Stomach (tissue), 4 donors: ENCODE results near the gene LIN28B.

Experiments used
- CTCF ChIP-seq, 7 experiments: fragments of 450-650 bp in 4 of 7; fragments of 200-600 bp in 3 of 7; sonication (generic) in 3 of 7; IDR thresholded peaks; one replicate each; pipeline ENCODE4 v1.5.1; 2016 to 2019; ENCODE audit warnings: antibody characterized with exemption in 7 of 7, control low read depth in 2 of 7, mild to moderate bottlenecking in 1 of 7
- EP300 ChIP-seq: sonication (generic); formaldehyde crosslinking; IDR thresholded peaks from one replicate; pipeline ENCODE4 v1.6.1; 2017; ENCODE audit warnings: antibody characterized with exemption
- POLR2A ChIP-seq, 4 donors: fragments of 450-650 bp; IDR thresholded peaks; one replicate each; pipeline ENCODE4 v1.6.1; 2016; ENCODE audit warnings: antibody characterized with exemption in 4 of 4, control low read depth in 2 of 4, mild to moderate bottlenecking in 1 of 4, moderate library complexity in 1 of 4
- POLR2AphosphoS5 ChIP-seq, 3 donors: sonication (generic); formaldehyde crosslinking; IDR thresholded peaks; one replicate each; pipeline ENCODE4 v1.6.1; 2016; ENCODE audit warnings: antibody characterized with exemption in 3 of 3

- TF ChIP-seq POLR2AphosphoS5 (IDR thresholded peaks at IDR 0.05), result no peak
- no peak for TF ChIP-seq CTCF (IDR thresholded peaks at IDR 0.05)
- no peak for TF ChIP-seq POLR2A (IDR thresholded peaks at IDR 0.05)
- TF ChIP-seq EP300, result no peak
Observed at GRCh38 chr6:105116150-105116549, 159.2 kb downstream of the LIN28B start.
